Measurements from ENCODE around the gene PPARA. TPM values are rescaled to one million over a fixed set of nuclear protein-coding genes. Genes with fewer than 3 reads are reported as not detected.

Gene PPARA
- total RNA-seq, 1 experiment from 2014 or later = 10.7 TPM

GRCh38 chr22:46103664-46104063, 46.7 kb upstream of the PPARA start:
- ChIA-PET CTCF (no interaction called here), POLR2A (no interaction called here)
- intact Hi-C loops (cut with micrococcal nuclease; ENCODE audit: unreplicated experiment) = no loop called here
- no TSS peak for BruUV-seq (replicated peaks)
- Histone ChIP-seq H3K9me3 (ENCODE audit: control insufficient read depth, insufficient read depth, low read depth, low read length) (no peaks in the 10 kb centered on the region), H3K4me3 (ENCODE audit: low read depth in 2 of 2, low read length in 2 of 2) (no peak overlapping the region), H3K4me1 (ENCODE audit: control insufficient read depth, insufficient read depth, low read length) (peaks cover 90% of the 10 kb centered on the region), H3K36me3 (ENCODE audit: control insufficient read depth, insufficient read depth, low read length) (peaks cover 2% of the 10 kb centered on the region; the same call in 1 of the 2 replicates), H3K27ac (ENCODE audit: low read length) (peak overlapping the region; percentile 89), H3K27me3 (ENCODE audit: control insufficient read depth, insufficient read depth, low read length) (no peaks in the 10 kb centered on the region)
- TF ChIP-seq, protein P1, sequence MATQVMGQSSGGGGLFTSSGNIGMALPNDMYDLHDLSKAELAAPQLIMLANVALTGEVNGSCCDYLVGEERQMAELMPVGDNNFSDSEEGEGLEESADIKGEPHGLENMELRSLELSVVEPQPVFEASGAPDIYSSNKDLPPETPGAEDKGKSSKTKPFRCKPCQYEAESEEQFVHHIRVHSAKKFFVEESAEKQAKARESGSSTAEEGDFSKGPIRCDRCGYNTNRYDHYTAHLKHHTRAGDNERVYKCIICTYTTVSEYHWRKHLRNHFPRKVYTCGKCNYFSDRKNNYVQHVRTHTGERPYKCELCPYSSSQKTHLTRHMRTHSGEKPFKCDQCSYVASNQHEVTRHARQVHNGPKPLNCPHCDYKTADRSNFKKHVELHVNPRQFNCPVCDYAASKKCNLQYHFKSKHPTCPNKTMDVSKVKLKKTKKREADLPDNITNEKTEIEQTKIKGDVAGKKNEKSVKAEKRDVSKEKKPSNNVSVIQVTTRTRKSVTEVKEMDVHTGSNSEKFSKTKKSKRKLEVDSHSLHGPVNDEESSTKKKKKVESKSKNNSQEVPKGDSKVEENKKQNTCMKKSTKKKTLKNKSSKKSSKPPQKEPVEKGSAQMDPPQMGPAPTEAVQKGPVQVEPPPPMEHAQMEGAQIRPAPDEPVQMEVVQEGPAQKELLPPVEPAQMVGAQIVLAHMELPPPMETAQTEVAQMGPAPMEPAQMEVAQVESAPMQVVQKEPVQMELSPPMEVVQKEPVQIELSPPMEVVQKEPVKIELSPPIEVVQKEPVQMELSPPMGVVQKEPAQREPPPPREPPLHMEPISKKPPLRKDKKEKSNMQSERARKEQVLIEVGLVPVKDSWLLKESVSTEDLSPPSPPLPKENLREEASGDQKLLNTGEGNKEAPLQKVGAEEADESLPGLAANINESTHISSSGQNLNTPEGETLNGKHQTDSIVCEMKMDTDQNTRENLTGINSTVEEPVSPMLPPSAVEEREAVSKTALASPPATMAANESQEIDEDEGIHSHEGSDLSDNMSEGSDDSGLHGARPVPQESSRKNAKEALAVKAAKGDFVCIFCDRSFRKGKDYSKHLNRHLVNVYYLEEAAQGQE (IDR thresholded peaks at IDR 0.05; ENCODE audit: insufficient read depth in 1 of 2, low read depth in 2 of 2, low read length in 1 of 2) = no peak
- TF ChIP-seq SIN3A (IDR thresholded peaks at IDR 0.05; ENCODE audit: borderline replicate concordance, insufficient read depth, low read depth, low read length) (no peak), POLR2AphosphoS5 (IDR thresholded peaks at IDR 0.05; ENCODE audit: low read depth, low read length) (no peak; the same call in 1 of the 2 replicates), TCF7L2 (IDR thresholded peaks at IDR 0.05; ENCODE audit: low read depth, low read length) (no peak)
- TF ChIP-seq, protein P2, sequence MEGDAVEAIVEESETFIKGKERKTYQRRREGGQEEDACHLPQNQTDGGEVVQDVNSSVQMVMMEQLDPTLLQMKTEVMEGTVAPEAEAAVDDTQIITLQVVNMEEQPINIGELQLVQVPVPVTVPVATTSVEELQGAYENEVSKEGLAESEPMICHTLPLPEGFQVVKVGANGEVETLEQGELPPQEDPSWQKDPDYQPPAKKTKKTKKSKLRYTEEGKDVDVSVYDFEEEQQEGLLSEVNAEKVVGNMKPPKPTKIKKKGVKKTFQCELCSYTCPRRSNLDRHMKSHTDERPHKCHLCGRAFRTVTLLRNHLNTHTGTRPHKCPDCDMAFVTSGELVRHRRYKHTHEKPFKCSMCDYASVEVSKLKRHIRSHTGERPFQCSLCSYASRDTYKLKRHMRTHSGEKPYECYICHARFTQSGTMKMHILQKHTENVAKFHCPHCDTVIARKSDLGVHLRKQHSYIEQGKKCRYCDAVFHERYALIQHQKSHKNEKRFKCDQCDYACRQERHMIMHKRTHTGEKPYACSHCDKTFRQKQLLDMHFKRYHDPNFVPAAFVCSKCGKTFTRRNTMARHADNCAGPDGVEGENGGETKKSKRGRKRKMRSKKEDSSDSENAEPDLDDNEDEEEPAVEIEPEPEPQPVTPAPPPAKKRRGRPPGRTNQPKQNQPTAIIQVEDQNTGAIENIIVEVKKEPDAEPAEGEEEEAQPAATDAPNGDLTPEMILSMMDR (IDR thresholded peaks at IDR 0.05) = no peak
- ATAC-seq (no peak), DNase-seq (ENCODE audit: low read depth, low spot score) (no peak)
- in situ Hi-C loops (cut with HindIII; ENCODE audit: low pct_unique_long_range_greater_than_20kb, low sequenced_read_pairs) = no loop called here

- in situ Hi-C loops (cut with HindIII; ENCODE audit: low pct_unique_long_range_greater_than_20kb, low sequenced_read_pairs) (no loop called here), intact Hi-C loops (cut with micrococcal nuclease; ENCODE audit: unreplicated experiment) (no loop called here)
- peak; percentile 0; the same call in 1 of the 2 replicates for ATAC-seq
- peaks cover 2% of the 10 kb centered on the region; the same call in 1 of the 2 replicates for H3K36me3 ChIP-seq (ENCODE audit: control insufficient read depth, insufficient read depth, low read length)
- POLR2A ChIA-PET = no interaction called here
- no peak overlapping the region for H3K4me3 ChIP-seq (ENCODE audit: low read depth in 2 of 2, low read length in 2 of 2)
- no peaks in the 10 kb centered on the region for H3K9me3 ChIP-seq (ENCODE audit: control insufficient read depth, insufficient read depth, low read depth, low read length)
- no peaks in the 10 kb centered on the region for H3K27me3 ChIP-seq (ENCODE audit: control insufficient read depth, insufficient read depth, low read length)
- CTCF ChIA-PET = no interaction called here
- DNase-seq (ENCODE audit: low read depth, low spot score) = no peak
- TF ChIP-seq, protein P2 (IDR thresholded peaks at IDR 0.05) = no peak
- TF ChIP-seq POLR2AphosphoS5 (IDR thresholded peaks at IDR 0.05; ENCODE audit: low read depth, low read length) (peak; percentile 18), TCF7L2 (IDR thresholded peaks at IDR 0.05; ENCODE audit: low read depth, low read length) (0 out of 2 replicates have a peak, but pooled peaks have one; percentile 15), SIN3A (IDR thresholded peaks at IDR 0.05; ENCODE audit: borderline replicate concordance, insufficient read depth, low read depth, low read length) (no peak)
- TF ChIP-seq, protein P1 (IDR thresholded peaks at IDR 0.05; ENCODE audit: insufficient read depth in 1 of 2, low read depth in 2 of 2, low read length in 1 of 2) = no peak
- BruUV-seq (replicated peaks) = no TSS peak
- H3K27ac ChIP-seq (ENCODE audit: low read length) = peak overlapping the region; percentile 89
- peaks cover 91% of the 10 kb centered on the region for H3K4me1 ChIP-seq (ENCODE audit: control insufficient read depth, insufficient read depth, low read length)
These were observed 46.0 kb upstream of the PPARA start for GRCh38 chr22:46104170-46104880.

Data from Panc1 (cell line).